Renal cortical epithelial cell (primary cell): ENCODE results near the gene GOLGA5. TPM values are rescaled to one million over a fixed set of nuclear protein-coding genes. Genes with fewer than 3 reads are reported as not detected.
"Not testable (repeated sequence)": the region's sequence is repeated elsewhere in the genome, so short reads cannot be mapped to it uniquely, and the experiment has no call there.

Source experiments
- DNase-seq: peaks from one replicate; pipeline ENCODE4 v3.0.0-alpha.2; 2011; ENCODE audit warnings: low read depth
- total RNA-seq: library from RNA; depleted of rRNA; stranded (reverse); fragments of >200 nt; gene quantifications from 2 replicates; pipeline ENCODE4 v1.2.3, GENCODE V29; 2014

GOLGA5 gene
- total RNA-seq, 1 donor from 2014 or later, result 45.6 TPM

GRCh38 chr14:92832137-92832700, 38.1 kb downstream of the GOLGA5 start:
- DNase-seq, result no peak

- DNase-seq, result no peak
Observed at GRCh38 chr14:92841930-92842329, 47.8 kb downstream of the GOLGA5 start.

- DNase-seq, result peak; percentile 21
Observed at GRCh38 chr14:92844204-92844603, 50.1 kb downstream of the GOLGA5 start.

GRCh38 chr14:92846162-92846897, 52.2 kb downstream of the GOLGA5 start:
- peak; percentile 84 for DNase-seq

DNA sequence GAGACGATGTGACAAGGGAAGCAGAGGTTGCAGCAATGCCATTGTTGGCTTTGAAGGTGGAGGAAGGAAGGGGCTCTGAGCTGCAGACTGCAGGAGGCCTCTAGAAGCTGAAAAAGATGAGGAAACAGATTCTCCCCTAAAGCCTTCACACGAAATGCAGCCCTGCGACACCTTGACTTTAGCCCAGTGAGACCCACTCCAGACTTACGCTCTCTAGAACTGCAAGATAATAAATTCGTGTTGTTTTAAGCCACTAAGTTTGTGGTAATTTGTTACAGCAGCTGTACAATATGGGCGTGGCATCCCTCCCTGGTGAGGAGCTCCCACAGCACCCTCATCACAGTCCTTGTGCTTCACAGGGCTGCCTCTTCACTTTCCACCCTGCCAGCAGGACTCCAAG, 53.2 kb downstream of the GOLGA5 start:
- no peak for DNase-seq

- DNase-seq, result no peak
Observed at GRCh38 chr14:92847749-92848148, 53.6 kb downstream of the GOLGA5 start.

DNA sequence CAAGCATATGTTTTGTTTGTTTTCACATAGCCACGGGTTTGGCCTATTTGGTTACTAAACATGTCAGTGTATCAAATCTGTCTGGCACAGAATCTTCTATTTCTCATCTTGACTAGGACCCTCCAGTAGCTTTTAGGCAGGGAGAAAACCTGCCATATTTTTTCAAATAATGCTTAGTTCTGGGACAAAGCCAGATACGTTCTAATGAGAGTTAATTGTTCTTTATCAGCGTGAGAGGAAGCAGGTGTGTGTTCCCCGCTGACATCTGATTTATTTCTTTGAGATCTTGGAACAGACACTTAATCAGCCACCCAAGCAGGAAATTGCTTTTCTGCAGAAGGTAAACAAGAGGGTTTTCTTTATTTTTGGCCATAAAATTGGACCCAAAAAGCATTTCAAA, 54.8 kb downstream of the GOLGA5 start:
- DNase-seq, result no peak

- DNase-seq, result no peak
Observed at GRCh38 chr14:92850492-92850891, 56.4 kb downstream of the GOLGA5 start.

DNA sequence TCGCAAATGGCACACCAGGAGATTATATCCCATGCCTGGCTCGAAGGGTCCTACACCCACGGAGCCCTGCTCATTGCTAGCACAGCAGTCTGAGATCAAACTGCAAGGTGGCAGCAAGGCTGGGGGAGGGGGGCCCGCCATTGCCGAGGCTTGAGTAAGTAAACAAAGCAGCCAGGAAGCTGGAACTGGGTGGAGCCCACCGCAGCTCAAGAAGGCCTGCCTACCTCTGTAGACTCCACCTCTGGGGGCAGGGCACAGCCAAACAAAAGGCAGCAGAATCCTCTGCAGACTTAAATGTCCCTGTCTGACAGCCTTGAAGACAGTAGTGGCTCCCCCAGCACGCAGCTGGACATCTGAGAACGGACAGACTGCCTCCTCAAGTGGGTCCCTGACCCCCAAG, 59.0 kb downstream of the GOLGA5 start:
- not testable (repeated sequence) for DNase-seq

DNA sequence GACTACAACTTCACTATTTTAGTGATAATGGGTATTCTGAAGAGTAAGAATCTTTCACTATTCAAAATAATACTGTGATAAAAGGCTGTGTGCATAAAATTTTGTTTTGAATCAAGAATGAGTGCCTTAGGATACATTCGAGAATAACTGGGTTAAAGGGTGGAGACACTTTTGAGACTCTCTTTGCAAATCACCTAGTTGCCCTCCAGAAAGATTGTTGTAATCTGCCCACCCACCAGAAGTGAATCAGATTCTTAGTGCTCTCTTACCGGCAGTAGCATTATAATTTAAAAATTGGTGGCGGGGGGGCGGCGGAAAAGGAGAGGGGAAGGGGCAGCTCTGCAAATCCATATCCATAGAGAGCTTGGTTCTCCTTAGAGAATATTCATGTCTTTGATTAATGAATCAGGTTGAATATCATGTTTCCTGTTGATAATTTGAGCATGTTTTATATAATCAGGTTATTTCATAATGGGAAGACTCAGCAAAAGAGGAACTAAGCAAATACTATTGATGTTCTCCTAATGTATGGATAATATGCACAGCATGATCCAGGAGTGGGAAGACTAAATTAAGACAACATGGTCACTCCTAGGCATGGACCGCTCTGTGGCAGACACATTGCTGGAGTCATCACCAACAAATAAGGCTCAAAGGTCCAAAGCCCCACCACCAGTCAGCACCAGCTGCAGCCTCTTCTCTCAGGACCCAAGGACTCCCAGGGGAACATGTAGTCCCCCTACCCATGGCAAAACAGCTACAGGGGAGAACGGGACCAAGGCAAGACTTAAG, 66.1 kb downstream of the GOLGA5 start:
- DNase-seq, result no peak

GRCh38 chr14:92861856-92862745, 68.0 kb downstream of the GOLGA5 start:
- DNase-seq, result no peak

GRCh38 chr14:92863286-92864080, 69.4 kb downstream of the GOLGA5 start:
- DNase-seq, result no peak

GRCh38 chr14:92865674-92866073, 71.6 kb downstream of the GOLGA5 start:
- no peak for DNase-seq

DNA sequence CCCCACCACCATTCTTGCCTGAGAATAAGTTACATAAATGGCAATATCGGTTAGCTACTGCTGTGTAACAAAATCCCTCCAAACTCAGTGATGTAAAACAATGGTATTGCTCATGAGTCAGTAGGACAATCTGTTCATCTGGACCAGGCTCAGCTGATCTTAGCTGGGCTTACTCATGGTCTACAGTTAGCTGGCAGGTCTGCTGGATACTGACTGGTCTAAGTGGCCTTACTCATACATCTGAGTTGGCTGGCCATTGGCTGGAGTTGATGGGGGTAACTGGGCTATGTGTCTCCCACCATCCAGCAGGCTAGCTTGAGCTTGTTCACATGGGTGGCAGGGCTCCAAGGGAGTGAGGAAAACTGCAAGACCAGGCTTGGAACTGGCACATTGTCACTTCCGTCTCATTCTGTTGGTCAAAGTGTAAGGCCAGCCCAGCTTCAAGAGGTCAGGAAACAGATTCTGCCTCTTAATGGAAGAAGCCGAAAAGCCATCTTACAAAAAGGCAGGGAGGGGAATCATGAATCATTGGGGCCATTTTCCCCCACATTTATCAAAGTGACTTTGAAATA, 72.2 kb downstream of the GOLGA5 start:
- DNase-seq, result no peak

DNA sequence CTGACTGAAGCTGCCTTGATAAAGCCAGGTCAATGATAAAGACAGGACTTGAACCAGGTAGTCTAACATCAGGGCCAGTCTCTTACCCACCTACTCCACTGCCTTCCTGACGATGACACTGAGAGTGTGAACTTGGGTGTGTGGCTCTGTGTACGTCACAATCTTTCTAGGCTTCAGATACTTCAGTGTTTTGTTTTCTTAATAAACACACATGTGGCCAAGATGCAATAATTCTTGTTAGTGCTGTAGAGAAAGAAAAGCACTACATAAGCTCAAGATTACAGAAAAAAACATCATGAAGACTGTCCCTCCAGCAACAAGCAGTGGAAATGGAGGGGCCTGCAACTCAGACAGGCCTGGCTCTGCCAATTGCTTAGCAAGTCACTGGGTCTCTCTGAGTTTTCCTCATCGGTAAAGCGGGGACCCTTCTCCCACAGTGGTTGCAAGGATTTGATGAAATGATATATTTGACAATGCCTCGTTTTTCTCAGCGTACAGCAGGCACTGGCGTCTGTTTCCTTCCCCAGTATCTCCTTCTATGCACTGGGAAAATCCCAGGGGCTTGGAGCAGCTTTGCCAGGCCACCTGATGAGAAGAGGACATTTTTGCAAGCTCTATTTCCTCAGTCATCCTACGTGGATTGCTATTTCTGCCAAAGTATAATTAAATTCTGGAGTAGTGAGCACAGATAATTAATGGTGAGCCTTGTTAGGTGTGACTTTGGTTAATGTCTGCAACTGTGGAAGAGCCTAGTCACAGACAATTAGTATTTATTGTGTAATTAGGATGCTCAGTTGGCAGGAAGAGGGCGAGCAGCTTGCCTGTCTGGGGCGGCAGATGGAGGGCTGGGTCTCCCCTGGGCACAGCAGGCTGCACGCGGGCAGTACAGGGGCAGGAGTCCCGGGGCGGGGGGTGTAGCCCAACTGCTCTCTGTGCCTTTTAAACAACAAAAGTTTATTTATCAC, 73.1 kb downstream of the GOLGA5 start:
- DNase-seq, result no peak

DNA sequence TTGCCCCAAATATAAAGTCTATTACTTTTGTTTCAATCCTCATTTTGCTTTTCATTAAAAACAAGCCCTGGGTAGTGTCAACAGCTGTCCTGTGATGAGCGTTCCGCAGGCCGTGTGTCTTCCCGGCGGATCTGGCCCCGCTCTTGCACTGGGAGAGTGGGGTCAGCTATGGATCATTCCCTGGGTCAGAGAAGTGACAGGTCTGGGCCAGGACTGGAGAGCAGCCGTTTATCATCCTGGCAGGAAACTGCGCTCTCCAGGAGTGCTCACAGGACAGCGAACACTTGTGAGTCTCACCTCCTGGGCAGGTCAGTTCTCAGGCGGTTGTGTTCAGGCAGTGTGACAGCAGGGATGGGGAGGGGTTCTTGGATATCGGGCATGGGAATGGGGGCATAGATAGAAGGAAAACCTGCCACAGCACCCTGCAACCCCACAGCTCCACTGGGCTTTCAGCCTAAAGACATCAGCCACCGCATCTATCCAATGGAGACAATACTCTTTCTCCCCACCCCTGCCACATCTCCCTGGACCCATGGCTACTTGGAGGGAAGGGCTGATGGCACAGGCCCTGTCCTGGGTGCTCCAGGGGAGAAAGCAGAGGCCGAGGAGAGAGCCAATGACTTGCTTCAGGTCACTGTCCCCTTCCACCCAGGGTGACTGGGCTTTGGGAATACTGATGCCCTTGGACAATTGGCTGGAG, 81.0 kb downstream of the GOLGA5 start:
- DNase-seq, result no peak

- no peak for DNase-seq
Observed at GRCh38 chr14:92877757-92878431, 83.8 kb downstream of the GOLGA5 start.

DNA sequence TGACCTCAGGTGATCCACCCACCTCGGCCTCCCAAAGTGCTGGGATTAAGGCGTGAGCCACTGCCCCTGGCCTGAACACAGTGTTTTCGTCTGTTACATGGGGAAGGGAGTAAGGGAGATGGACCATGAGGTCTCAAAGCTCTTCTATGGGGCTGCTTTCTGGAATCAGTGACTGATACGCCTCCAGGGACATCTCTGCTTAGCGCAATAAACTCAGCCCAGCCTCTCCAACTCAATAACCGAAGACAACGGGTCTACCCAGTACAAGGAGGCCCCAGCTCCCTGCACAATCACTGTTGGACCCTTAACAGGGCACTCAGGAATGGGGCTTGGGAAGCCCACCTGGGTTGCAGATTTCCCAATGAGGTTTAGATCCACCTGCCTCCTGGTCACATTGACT, 86.2 kb downstream of the GOLGA5 start:
- DNase-seq, result no peak
